Stomach (tissue), 9 donors: ENCODE results near the gene CIT. TPM values are rescaled to one million over a fixed set of nuclear protein-coding genes. Genes with fewer than 3 reads are reported as not detected.

Source experiments
- DNase-seq, 2 donors: peaks; one replicate each; pipeline versions ENCODE4 v3.0.0 to v3.0.0-alpha.2; 2013 to 2019
- H3K27ac ChIP-seq, 5 donors: fragments of 200-600 bp in 4 of 5; sonication (generic) in 4 of 5; one replicate each; pipeline ENCODE4 v1.5.1; 2013 to 2019; ENCODE audit warnings: mild to moderate bottlenecking in 1 of 5, moderate library complexity in 1 of 5
- H3K27me3 ChIP-seq, 3 donors: fragments of 200-600 bp; sonication (generic); one replicate each; pipeline ENCODE4 v1.5.1; 2017 to 2019; ENCODE audit warnings: mixed run types in 1 of 3
- H3K36me3 ChIP-seq, 4 donors: fragments of 200-600 bp; sonication (generic); 1 replicate in 3 of 4; 2 replicates in 1 of 4; pipeline ENCODE4 v1.5.1; 2016 to 2019
- H3K4me1 ChIP-seq, 4 donors: fragments of 200-600 bp; sonication (generic); one replicate each; pipeline ENCODE4 v1.5.1; 2016 to 2019
- H3K4me3 ChIP-seq, 4 donors: fragments of 200-600 bp; sonication (generic) in 3 of 4; one replicate each; pipeline ENCODE4 v1.5.1; 2016 to 2019; ENCODE audit warnings: mild to moderate bottlenecking in 1 of 4
- H3K9me3 ChIP-seq, 4 donors: fragments of 200-600 bp; sonication (generic); one replicate each; pipeline ENCODE4 v1.5.1; 2016 to 2019
- EP300 ChIP-seq: sonication (generic); formaldehyde crosslinking; IDR thresholded peaks from one replicate; pipeline ENCODE4 v1.6.1; 2017; ENCODE audit warnings: antibody characterized with exemption
- POLR2A ChIP-seq, 4 donors: fragments of 450-650 bp; IDR thresholded peaks; one replicate each; pipeline ENCODE4 v1.6.1; 2016; ENCODE audit warnings: antibody characterized with exemption in 4 of 4, control low read depth in 2 of 4, mild to moderate bottlenecking in 1 of 4, moderate library complexity in 1 of 4
- POLR2AphosphoS5 ChIP-seq, 3 donors: sonication (generic); formaldehyde crosslinking; IDR thresholded peaks; one replicate each; pipeline ENCODE4 v1.6.1; 2016; ENCODE audit warnings: antibody characterized with exemption in 3 of 3
- WGBS, 5 donors: extraction: QIAGEN DNeasy Blood & Tissue Kit in 3 of 5; methylation state at CpG; one replicate each; pipeline versions ENCODE4 v1.1.5 to v1.1.7; 2013 to 2018; 5-methylcytosine and 5-hydroxymethylcytosine counted together
- intact Hi-C: fragments of 100-400 bp; cut with DNase I; formaldehyde crosslinking; loops from one replicate; pipeline ENCODE4 v1.15.1; 2023; ENCODE audit warnings: low total_unique reads
- polyA plus RNA-seq, 3 donors: library from polyadenylated mRNA; stranded (reverse); fragments of 200-250 nt; gene quantifications; one replicate each; pipeline ENCODE4 v1.2.3, GENCODE V29; 2013
- total RNA-seq, 5 donors: library from RNA; depleted of rRNA; stranded (reverse); fragments of >200 nt; gene quantifications; one replicate each; pipeline versions ENCODE4 v1.1.0 to v1.2.3, GENCODE V29; 2014 to 2016
- TF ChIP-seq, protein P1 (sequence below), 7 experiments: fragments of 450-650 bp in 4 of 7; fragments of 200-600 bp in 3 of 7; sonication (generic) in 3 of 7; IDR thresholded peaks; one replicate each; pipeline ENCODE4 v1.5.1; 2016 to 2019; ENCODE audit warnings: antibody characterized with exemption in 7 of 7, control low read depth in 2 of 7, mild to moderate bottlenecking in 1 of 7
- donor health status: healthy with polysubstance abuse.
- donor health status: Bipolar disorder and iron deficiency.
- donor health status: healthy.

Gene CIT
- total and polyA plus RNA-seq, 8 donors = 2.8 to 164 (median 21.0) TPM

- no peak for DNase-seq
- TF ChIP-seq, protein P1, sequence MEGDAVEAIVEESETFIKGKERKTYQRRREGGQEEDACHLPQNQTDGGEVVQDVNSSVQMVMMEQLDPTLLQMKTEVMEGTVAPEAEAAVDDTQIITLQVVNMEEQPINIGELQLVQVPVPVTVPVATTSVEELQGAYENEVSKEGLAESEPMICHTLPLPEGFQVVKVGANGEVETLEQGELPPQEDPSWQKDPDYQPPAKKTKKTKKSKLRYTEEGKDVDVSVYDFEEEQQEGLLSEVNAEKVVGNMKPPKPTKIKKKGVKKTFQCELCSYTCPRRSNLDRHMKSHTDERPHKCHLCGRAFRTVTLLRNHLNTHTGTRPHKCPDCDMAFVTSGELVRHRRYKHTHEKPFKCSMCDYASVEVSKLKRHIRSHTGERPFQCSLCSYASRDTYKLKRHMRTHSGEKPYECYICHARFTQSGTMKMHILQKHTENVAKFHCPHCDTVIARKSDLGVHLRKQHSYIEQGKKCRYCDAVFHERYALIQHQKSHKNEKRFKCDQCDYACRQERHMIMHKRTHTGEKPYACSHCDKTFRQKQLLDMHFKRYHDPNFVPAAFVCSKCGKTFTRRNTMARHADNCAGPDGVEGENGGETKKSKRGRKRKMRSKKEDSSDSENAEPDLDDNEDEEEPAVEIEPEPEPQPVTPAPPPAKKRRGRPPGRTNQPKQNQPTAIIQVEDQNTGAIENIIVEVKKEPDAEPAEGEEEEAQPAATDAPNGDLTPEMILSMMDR (IDR thresholded peaks at IDR 0.05) = no peak
- intact Hi-C loops = no loop called here
- 79 to 95% (median 87%) methylated on average over 8 of the region's 8 CpGs for WGBS, 5 donors
- H3K36me3 ChIP-seq = peaks cover 0 to 16% (median 0%) of the 10 kb centered on the region in 4 donors
- no peak overlapping the region for H3K4me3 ChIP-seq
- no peak overlapping the region for H3K27ac ChIP-seq
- peaks cover 0 to 30% (median 5%) of the 10 kb centered on the region in 4 donors for H3K9me3 ChIP-seq
- no peaks in the 10 kb centered on the region for H3K27me3 ChIP-seq
- no peaks in the 10 kb centered on the region for H3K4me1 ChIP-seq
Measured at GRCh38 chr12:119748497-119748896, 128.6 kb downstream of the CIT start.

DNA sequence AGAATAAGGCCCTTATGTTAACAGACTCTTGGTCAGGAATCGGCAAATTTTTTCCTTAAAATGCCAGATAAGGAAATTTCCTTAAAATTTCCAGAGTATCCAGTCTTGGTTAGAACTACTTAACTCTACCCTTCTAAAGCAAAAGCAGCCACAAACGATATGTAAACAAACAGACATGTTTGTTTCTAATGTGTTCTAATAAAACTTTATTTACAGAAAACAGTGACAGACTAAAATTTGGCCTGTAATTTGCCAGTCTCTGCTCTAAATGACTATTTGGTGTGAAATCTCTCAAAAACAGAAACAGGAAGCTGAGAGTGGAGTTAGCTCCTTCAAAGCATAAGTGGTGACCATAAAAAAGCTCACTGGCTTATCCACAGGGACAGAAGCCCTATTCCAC is 131.0 kb downstream of the CIT start:
- H3K27ac ChIP-seq = no peak overlapping the region
- 95 to 97% (median 96%) methylated on average over 2 of the region's 2 CpGs for WGBS, 5 donors
- H3K4me3 ChIP-seq = no peak overlapping the region
- no peaks in the 10 kb centered on the region for H3K4me1 ChIP-seq
- peaks cover 0 to 13% (median 0%) of the 10 kb centered on the region in 4 donors for H3K36me3 ChIP-seq
- no peaks in the 10 kb centered on the region for H3K27me3 ChIP-seq
- peaks cover 0 to 30% (median 5%) of the 10 kb centered on the region in 4 donors for H3K9me3 ChIP-seq
- DNase-seq = no peak
- intact Hi-C loops = no loop called here
- TF ChIP-seq EP300 = no peak

- H3K27me3 ChIP-seq = no peaks in the 10 kb centered on the region
- H3K4me1 ChIP-seq = no peaks in the 10 kb centered on the region
- peaks cover 0 to 30% (median 5%) of the 10 kb centered on the region in 4 donors for H3K9me3 ChIP-seq
- intact Hi-C loops = no loop called here
- H3K4me3 ChIP-seq = no peak overlapping the region
- no peak for DNase-seq
- no peak overlapping the region for H3K27ac ChIP-seq
- no peak for TF ChIP-seq POLR2AphosphoS5 (IDR thresholded peaks at IDR 0.05)
- TF ChIP-seq, protein P1 (IDR thresholded peaks at IDR 0.05) = no peak
- no peak for TF ChIP-seq POLR2A (IDR thresholded peaks at IDR 0.05)
- TF ChIP-seq EP300 = no peak
- 97 to 100% (median 99%) methylated on average over 1 of the region's 1 CpG for WGBS, 5 donors
- H3K36me3 ChIP-seq = peaks cover 0 to 13% (median 0%) of the 10 kb centered on the region in 4 donors
Measured at GRCh38 chr12:119744900-119745606, 132.1 kb downstream of the CIT start.

GRCh38 chr12:119742700-119743099 is 134.4 kb downstream of the CIT start:
- H3K27ac ChIP-seq = no peak overlapping the region
- no peaks in the 10 kb centered on the region for H3K27me3 ChIP-seq
- intact Hi-C loops = no loop called here
- TF ChIP-seq, protein P1 (IDR thresholded peaks at IDR 0.05) = no peak
- no peak for TF ChIP-seq POLR2A (IDR thresholded peaks at IDR 0.05)
- no peak for TF ChIP-seq EP300
- peaks cover 0 to 13% (median 0%) of the 10 kb centered on the region in 4 donors for H3K36me3 ChIP-seq
- H3K4me3 ChIP-seq = no peak overlapping the region
- no peak for DNase-seq
- H3K9me3 ChIP-seq = peaks cover 0 to 30% (median 5%) of the 10 kb centered on the region in 4 donors
- H3K4me1 ChIP-seq = no peaks in the 10 kb centered on the region
- WGBS, 5 donors = 85 to 94% (median 92%) methylated on average over 3 of the region's 3 CpGs

DNA sequence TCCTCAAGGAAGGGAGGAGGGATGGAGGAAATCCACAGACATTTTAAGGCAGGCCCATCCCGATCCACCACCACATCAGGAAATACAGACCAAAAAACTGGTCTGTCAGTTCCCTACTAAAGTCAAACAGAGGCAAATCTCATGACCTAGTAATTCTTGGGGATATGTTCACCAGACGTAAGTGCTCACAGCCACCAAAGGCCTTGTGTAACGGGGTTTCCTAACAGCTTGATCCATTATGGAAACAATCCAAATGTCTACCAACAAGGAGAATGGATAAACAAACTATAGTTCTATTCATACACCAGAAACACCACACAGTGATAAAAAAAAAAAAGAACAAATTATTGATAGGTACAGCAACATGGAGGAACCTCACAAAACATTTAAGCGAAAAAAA is 136.3 kb downstream of the CIT start:
- Histone ChIP-seq H3K4me3 (no peak overlapping the region), H3K4me1 (no peaks in the 10 kb centered on the region), H3K27ac (no peak overlapping the region), H3K9me3 (peaks cover 0 to 22% (median 3%) of the 10 kb centered on the region in 4 donors), H3K27me3 (no peaks in the 10 kb centered on the region), H3K36me3 (peaks cover 0 to 13% (median 0%) of the 10 kb centered on the region in 4 donors)
- no peak for TF ChIP-seq POLR2A (IDR thresholded peaks at IDR 0.05)
- TF ChIP-seq POLR2AphosphoS5 (IDR thresholded peaks at IDR 0.05) = no peak
- TF ChIP-seq, protein P1 (IDR thresholded peaks at IDR 0.05) = no peak
- no peak for TF ChIP-seq EP300
- intact Hi-C loops = no loop called here
- 94 to 97% (median 94%) methylated on average over 4 of the region's 4 CpGs for WGBS, 5 donors
- no peak for DNase-seq
